Choroid plexus epithelial cell (primary cell): ENCODE results near the gene SNX9.
"Not testable (repeated sequence)": the region's sequence is repeated elsewhere in the genome, so short reads cannot be mapped to it uniquely, and the experiment has no call there.

Experiments
- DNase-seq: peaks from one replicate; pipeline ENCODE4 v3.0.0-alpha.2; 2010; ENCODE audit warnings: low read depth
- H3K4me3 ChIP-seq: 2 replicates; pipeline ENCODE4 v1.5.1; 2011; ENCODE audit warnings: low read depth, mild to moderate bottlenecking, control low read depth, low read length, moderate library complexity
- CTCF ChIP-seq: conservative IDR thresholded peaks from 2 replicates; pipeline ENCODE4 v1.5.1; 2011; ENCODE audit warnings: low read depth, mild to moderate bottlenecking, control low read depth, inconsistent platforms, low read length, moderate library complexity

SNX9 gene

GRCh38 chr6:157842212-157842611, 19.2 kb downstream of the SNX9 start:
- no peak for DNase-seq
- no peak overlapping the region for H3K4me3 ChIP-seq
- TF ChIP-seq CTCF: no peak

GRCh38 chr6:157844196-157844595, 21.1 kb downstream of the SNX9 start:
- DNase-seq, H3K4me3 ChIP-seq: not testable (repeated sequence)

- DNase-seq: no peak
- TF ChIP-seq CTCF: no peak
- H3K4me3 ChIP-seq: no peak overlapping the region
Observed at GRCh38 chr6:157845493-157846259, 22.6 kb downstream of the SNX9 start.

- TF ChIP-seq CTCF: no peak
- no peak overlapping the region for H3K4me3 ChIP-seq
- no peak for DNase-seq
Observed at GRCh38 chr6:157847846-157848245, 24.8 kb downstream of the SNX9 start.

GRCh38 chr6:157848693-157849092, 25.6 kb downstream of the SNX9 start:
- no peak overlapping the region for H3K4me3 ChIP-seq
- no peak for TF ChIP-seq CTCF
- DNase-seq: no peak

- no peak for TF ChIP-seq CTCF
- DNase-seq: no peak
- H3K4me3 ChIP-seq: no peak overlapping the region
Observed at GRCh38 chr6:157849288-157850017, 26.4 kb downstream of the SNX9 start.

- no peak for DNase-seq
- no peak for TF ChIP-seq CTCF
- H3K4me3 ChIP-seq: no peak overlapping the region
Observed at GRCh38 chr6:157850030-157850429, 27.0 kb downstream of the SNX9 start.
